GM18858 (cell line): ENCODE data around the gene ABAT.
"Not testable (repeated sequence)": the region's sequence is repeated elsewhere in the genome, so short reads cannot be mapped to it uniquely, and the experiment has no call there.

ENCODE experiments used
- ATAC-seq: cut with Tn5 transposase; IDR thresholded peaks from one replicate; pipeline ENCODE4 v1.9.1; 2021; ENCODE audit not compliant: unreplicated experiment

Gene ABAT

DNA sequence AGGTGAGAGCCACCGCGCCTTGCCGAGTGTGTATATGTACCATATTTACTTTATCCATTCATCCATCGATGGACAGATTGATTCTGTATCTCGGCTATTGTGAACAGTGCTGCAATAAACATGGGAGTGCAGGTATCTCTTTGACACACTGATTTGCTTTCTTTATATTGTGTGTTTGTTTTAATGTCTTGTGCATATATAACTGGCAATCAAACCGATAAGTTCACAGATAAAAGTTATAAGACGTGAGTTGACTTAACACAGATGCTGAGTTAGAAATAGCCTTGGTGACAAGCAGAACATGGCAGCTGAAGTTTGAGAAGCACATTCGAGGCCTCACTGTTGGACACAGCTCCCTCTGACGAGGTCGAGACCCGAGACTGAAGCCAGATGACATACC is 99.8 kb downstream of the ABAT start:
- no peak for ATAC-seq

- ATAC-seq = no peak
Observed at GRCh38 chr16:8775359-8775758, 100.9 kb downstream of the ABAT start.

DNA sequence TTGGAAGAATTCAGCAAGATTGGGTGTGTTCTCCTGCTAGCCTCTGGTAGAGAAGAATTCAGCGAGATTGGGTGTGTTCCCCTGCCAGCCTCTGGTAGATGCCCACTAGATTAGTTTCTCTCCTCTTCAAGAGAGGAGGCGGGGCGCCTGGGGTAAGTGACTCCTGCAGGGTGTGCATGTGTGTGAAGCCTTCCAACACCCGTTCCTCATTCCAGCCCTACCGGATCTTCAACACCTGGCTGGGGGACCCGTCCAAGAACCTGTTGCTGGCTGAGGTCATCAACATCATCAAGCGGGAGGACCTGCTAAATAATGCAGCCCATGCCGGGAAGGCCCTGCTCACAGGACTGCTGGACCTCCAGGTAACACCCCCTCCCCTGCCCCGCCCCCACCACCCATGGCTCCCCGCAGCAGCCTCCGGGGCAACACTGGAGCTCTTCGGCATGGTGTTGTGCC is 101.7 kb downstream of the ABAT start:
- ATAC-seq = no peak

- ATAC-seq = no peak
Observed at GRCh38 chr16:8777217-8777616, 102.8 kb downstream of the ABAT start.

- ATAC-seq = no peak
Observed at GRCh38 chr16:8781797-8782196, 107.4 kb downstream of the ABAT start.

- ATAC-seq = no peak
Observed at GRCh38 chr16:8782673-8783072, 108.3 kb downstream of the ABAT start.

GRCh38 chr16:8785408-8785807 is 111.0 kb downstream of the ABAT start:
- ATAC-seq = no peak

- not testable (repeated sequence) for ATAC-seq
Observed at GRCh38 chr16:8786316-8786715, 111.9 kb downstream of the ABAT start.

- no peak for ATAC-seq
Observed at GRCh38 chr16:8788578-8789172, 114.3 kb downstream of the ABAT start.

- no peak for ATAC-seq
Observed at GRCh38 chr16:8795091-8795490, 120.7 kb downstream of the ABAT start.

GRCh38 chr16:8795818-8796217 is 121.4 kb downstream of the ABAT start:
- ATAC-seq = no peak

DNA sequence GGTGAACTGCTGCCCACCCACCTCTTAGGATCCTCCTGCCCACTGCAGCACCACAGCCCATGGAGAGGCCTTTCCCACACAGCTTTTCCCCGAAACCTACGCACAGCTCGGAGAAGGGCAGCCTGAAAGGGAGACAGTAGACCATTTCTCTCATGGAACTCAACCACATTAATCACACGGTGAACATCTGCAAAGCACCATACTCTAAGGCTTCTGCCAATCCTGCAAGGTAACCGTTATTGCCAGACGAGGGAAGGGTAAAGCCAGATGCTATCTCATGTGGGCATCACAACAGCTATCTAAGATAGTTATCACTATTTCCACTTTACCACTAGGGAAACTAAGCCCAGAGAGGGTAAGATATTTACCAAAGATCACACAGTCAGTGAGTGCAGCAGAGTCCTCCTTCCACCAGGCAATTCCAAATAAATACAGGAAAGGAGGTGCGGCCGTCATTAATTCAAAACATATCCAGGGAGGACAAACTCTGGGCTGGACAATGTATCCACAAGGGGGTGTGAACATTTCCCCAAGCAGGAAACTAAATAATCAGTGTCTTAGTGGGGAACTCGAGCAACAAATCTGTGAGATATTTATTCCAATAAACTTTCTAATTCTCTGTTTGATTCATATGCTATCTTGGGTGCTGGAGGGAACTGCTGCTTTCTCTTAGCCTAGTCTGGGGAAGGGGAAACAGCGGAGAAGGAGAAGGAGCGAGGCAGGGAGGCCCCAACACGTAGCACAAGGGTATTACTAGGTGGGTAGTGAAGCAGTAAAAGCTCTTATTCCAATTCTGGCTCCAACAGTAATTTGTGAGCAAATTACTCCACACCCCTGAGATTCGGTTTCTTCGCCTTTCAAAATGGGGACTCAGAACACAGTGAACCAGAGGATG is 122.3 kb downstream of the ABAT start:
- no peak for ATAC-seq

DNA sequence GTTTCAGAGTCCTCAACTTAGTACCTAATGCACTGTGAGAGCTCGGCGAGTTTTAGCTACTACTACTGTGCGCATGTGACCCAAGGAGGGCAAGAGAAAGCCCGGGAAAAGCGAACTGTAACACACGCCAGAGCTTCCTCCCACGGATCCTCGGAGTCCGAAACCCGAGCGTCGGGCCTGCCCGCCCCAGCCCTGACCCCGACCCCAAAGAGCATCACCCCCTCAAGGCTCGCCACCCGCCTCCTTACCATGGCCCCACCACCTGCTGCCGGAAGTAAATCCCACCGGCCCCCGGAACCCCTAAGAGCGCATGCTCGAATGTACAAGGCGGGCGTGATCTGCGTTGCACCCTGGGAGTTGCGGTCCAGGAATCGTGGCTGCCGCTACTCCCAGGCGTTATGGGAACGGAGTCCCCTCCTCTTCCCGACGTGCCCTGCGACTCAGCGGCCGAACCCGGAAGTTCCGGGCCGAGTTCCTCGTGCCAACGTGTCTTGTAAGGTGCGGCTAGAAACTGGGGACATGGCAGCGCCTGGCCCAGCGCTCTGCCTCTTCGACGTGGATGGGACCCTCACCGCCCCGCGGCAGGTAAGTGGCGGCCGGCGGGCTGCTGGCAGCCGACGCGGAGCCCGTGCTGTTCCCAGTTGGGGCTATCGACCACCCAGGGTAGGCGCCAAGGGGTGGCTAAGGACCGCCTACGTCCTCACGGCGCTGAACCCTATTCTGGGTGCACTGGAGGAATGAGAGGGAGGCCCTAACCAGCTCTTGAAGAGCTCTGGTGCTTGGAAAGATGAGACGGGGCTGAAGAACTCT is 123.2 kb downstream of the ABAT start, which contains the start of the genes PMM2 and TMEM186:
Gene PMM2, plus strand, starts transcription at position 476 of the 810 bp plus-strand sequence. Its CDS starts 44 bp downstream, at position 520.
Gene TMEM186, minus strand, starts transcription at position 276 of the 810 bp plus-strand sequence. Its CDS starts 25 bp downstream, at position 251.
- peak; percentile 87 for ATAC-seq

- ATAC-seq = no peak
Observed at GRCh38 chr16:8798174-8798527, 123.7 kb downstream of the ABAT start.

DNA sequence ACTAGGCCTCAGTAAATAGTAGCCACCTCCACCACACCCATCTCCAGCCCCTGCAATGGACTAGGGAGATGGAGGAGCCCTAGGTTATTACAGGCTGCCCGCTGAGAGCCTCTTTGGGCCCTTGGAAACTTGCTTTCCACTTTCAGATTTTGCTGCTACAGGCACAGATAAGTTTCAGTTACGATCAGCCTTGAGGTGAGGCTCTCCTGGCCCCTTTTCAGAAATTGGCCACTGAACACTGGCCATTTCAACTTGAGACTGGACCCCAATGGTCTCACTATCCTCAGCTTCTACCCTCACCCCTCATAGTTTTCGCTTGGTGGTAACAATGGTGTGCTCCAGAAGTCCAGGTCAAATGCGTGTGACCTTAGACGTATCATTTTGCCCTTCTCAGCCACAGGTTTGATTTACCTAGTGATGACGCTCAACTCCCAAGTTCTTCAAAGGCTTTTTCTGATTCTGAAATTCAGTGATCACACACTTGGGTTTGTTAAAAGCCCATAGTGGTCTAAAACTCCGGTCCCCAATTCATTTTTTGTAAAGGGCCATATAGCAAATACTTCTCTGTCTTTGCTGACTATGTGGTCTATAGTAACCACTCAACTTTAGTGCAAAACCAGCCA is 124.2 kb downstream of the ABAT start:
- ATAC-seq = no peak

GRCh38 chr16:8801701-8802100 is 127.3 kb downstream of the ABAT start:
- ATAC-seq = no peak

DNA sequence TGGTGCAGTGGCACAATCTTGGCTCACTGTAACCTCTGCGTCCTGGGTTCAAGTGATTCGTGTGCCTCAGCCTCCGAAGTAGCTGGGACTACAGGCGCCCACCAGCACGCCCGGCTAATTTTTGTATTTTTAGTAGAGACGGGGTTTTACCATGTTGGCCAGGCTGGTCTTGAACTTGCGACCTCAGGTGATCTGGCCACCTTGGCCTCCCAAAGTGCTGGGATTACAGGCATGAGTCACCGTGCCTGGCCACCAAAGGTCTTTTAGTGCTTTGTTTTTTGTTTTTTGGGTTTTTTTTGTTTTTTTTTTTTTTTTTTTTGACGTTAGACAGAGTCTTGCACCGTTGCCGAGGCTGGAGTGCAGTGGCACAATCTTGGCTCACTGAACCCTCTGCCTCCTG is 129.3 kb downstream of the ABAT start:
- ATAC-seq = not testable (repeated sequence)

DNA sequence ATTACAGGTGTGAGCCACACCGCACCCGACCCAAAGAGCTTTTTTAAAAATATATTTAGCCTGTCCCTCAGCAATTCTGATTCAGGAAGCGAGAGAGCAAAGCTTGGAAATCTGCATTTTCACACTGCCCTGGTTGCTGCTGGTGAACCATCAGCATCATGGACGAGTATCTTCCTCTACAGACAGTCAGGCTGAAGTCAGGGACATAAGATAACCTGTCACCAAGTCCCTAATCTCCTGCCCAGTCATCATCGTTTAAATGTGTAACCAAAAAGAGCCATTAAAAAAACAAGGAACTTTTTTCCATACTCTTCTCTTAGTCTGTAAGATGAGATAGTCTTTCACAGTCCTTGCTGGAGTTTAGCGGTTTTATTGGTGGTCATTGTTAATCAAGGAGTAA is 129.9 kb downstream of the ABAT start:
- no peak for ATAC-seq

GRCh38 chr16:8806272-8806983 is 132.0 kb downstream of the ABAT start:
- no peak for ATAC-seq

DNA sequence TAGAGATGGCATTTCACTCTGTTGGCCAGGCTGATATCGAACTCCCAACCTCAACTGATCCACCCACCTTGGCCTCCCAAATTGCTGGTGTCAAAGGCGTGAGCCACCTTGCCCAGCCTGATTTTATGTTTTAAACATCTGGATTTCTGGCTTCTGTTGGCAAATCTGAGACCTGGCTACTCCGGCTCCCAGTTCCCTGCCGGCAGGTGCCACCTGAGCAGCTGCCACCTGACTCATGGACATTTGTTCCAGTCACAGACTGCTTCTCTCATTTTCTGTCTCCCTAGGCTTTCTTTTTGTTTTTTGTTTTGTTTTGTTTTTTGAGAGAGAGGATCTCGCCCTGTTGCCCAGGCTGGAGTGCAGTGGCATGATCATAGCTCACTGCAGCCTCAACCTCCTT is 132.8 kb downstream of the ABAT start:
- ATAC-seq = no peak
